HepG2 (cell line): ENCODE results near the gene NUTF2. TPM values are rescaled to one million over a fixed set of nuclear protein-coding genes. Genes with fewer than 3 reads are reported as not detected.
A peak's percentile ranks its signal among the peaks of the same experiment; 100 is the strongest.

Experiments used
- CREB1 ChIP-seq, 2 experiments: fragments of 450-650 bp in 1 of 2; IDR thresholded peaks; 2 replicates each; pipeline ENCODE4 v1.6.1; 2016 to 2017; ENCODE audit warnings: control low read depth in 1 of 2, mild to moderate bottlenecking in 1 of 2, missing compliant biosample characterization in 1 of 2, missing genetic modification characterization in 1 of 2
- CREBL2 ChIP-seq: sonication (generic); formaldehyde crosslinking; IDR thresholded peaks from 2 replicates; pipeline ENCODE4 v1.8.1; 2023; ENCODE audit warnings: missing genetic modification reagents, mild to moderate bottlenecking, borderline replicate concordance
- EP300 ChIP-seq, 3 experiments: sonication (generic) in 1 of 3; formaldehyde crosslinking in 1 of 3; IDR thresholded peaks; 2 replicates each; pipeline versions ENCODE4 v1.5.1 to v1.6.1; 2011 to 2020; ENCODE audit warnings: low read depth in 2 of 3, low read length in 2 of 3, borderline replicate concordance in 1 of 3, improper control_type of control experiment in 1 of 3, mild to moderate bottlenecking in 1 of 3, missing genetic modification reagents in 1 of 3, moderate library complexity in 1 of 3
- FOXP1 ChIP-seq, 2 experiments: fragments of 450-650 bp in 1 of 2; IDR thresholded peaks; 2 replicates each; pipeline ENCODE4 v1.6.1; 2017 to 2018; ENCODE audit warnings: antibody characterized with exemption in 1 of 2
- HDAC6 ChIP-seq: fragments of 200-600 bp; sonication (generic); IDR thresholded peaks from 2 replicates; pipeline ENCODE4 v1.7.0; 2017; ENCODE audit warnings: mild to moderate bottlenecking, antibody characterized with exemption, low read length, low read depth
- HES4 ChIP-seq: sonication (generic); formaldehyde crosslinking; IDR thresholded peaks from 2 replicates; pipeline ENCODE4 v1.9.0; 2021; ENCODE audit warnings: mild to moderate bottlenecking, missing genetic modification reagents, borderline replicate concordance
- MAFG ChIP-seq: sonication (generic); formaldehyde crosslinking; IDR thresholded peaks from 2 replicates; pipeline ENCODE4 v1.5.1; 2020; ENCODE audit warnings: mild to moderate bottlenecking, missing genetic modification reagents
- NCOA1 ChIP-seq: sonication (generic); formaldehyde crosslinking; IDR thresholded peaks from 2 replicates; pipeline ENCODE4 v1.9.0; 2021; ENCODE audit warnings: missing genetic modification reagents
- PHF8 ChIP-seq: sonication (generic); formaldehyde crosslinking; IDR thresholded peaks from 2 replicates; pipeline ENCODE4 v1.5.0; 2020; ENCODE audit warnings: missing genetic modification reagents
- SIN3B ChIP-seq: fragments of 150-350 bp; IDR thresholded peaks from 2 replicates; pipeline ENCODE4 v1.6.1; 2014; ENCODE audit warnings: low read length
- SUZ12 ChIP-seq: fragments of 150-350 bp; IDR thresholded peaks from 2 replicates; pipeline ENCODE4 v1.6.1; 2014; ENCODE audit warnings: low read depth, low read length
- TEAD2 ChIP-seq: sonication (generic); formaldehyde crosslinking; IDR thresholded peaks from 2 replicates; pipeline ENCODE4 v1.9.0; 2021; ENCODE audit warnings: missing genetic modification reagents
- THAP7 ChIP-seq: sonication (generic); formaldehyde crosslinking; IDR thresholded peaks from 2 replicates; pipeline ENCODE4 v1.8.1; 2023; ENCODE audit warnings: mild to moderate bottlenecking, missing genetic modification reagents
- TRIM22 ChIP-seq: fragments of 450-650 bp; IDR thresholded peaks from 2 replicates; pipeline ENCODE4 v1.6.1; 2017
- ZBTB39 ChIP-seq: sonication (generic); formaldehyde crosslinking; IDR thresholded peaks from 2 replicates; pipeline ENCODE4 v1.5.0; 2020; ENCODE audit warnings: missing genetic modification reagents
- ZC3H4 ChIP-seq: sonication (generic); formaldehyde crosslinking; IDR thresholded peaks from 2 replicates; pipeline ENCODE4 v1.4.0; 2020; ENCODE audit warnings: missing genetic modification reagents, borderline replicate concordance
- ZNF530 ChIP-seq: sonication (generic); formaldehyde crosslinking; IDR thresholded peaks from 2 replicates; pipeline ENCODE4 v1.5.0; 2020; ENCODE audit warnings: low read depth, mild to moderate bottlenecking, missing genetic modification reagents
- ZNF737 ChIP-seq: sonication (generic); formaldehyde crosslinking; IDR thresholded peaks from 2 replicates; pipeline ENCODE4 v1.5.0; 2020; ENCODE audit warnings: missing genetic modification reagents, mild to moderate bottlenecking, borderline replicate concordance
- ZNF784 ChIP-seq: sonication (generic); formaldehyde crosslinking; IDR thresholded peaks from 2 replicates; pipeline ENCODE4 v1.5.1; 2020; ENCODE audit warnings: missing genetic modification reagents, mild to moderate bottlenecking, borderline replicate concordance
- ZNF800 ChIP-seq: sonication (generic); formaldehyde crosslinking; IDR thresholded peaks from 2 replicates; pipeline ENCODE4 v1.4.0; 2020; ENCODE audit warnings: missing genetic modification reagents
- ZNF891 ChIP-seq: sonication (generic); formaldehyde crosslinking; IDR thresholded peaks from 2 replicates; pipeline ENCODE4 v1.5.0; 2020; ENCODE audit warnings: mild to moderate bottlenecking, missing genetic modification reagents
- polyA plus RNA-seq, 8 experiments: library from polyadenylated mRNA; depleted of rRNA in 3 of 8; stranded (reverse) in 7 of 8; unstranded in 1 of 8; fragments of >200 nt; fragmentation: Illumina TruSeq in 4 of 8; extraction: Trizol in 4 of 8; gene quantifications; 2 replicates each; pipeline versions ENCODE4 v1.2.1 to v1.2.3, GENCODE V29; 2011 to 2016; ENCODE audit warnings: low read depth in 4 of 8, missing spikeins in 1 of 8, mixed read lengths in 1 of 8; ENCODE audit not compliant: insufficient read depth in 1 of 8
- total RNA-seq, 5 experiments: library from RNA; depleted of rRNA; stranded (reverse); fragments of >200 nt; fragmentation: Illumina TruSeq; extraction: Trizol; gene quantifications; 2 replicates each; pipeline ENCODE4 v1.2.3, GENCODE V29; 2016; ENCODE audit warnings: low read depth in 1 of 5

The NUTF2 gene
- total and polyA plus RNA-seq, 2 of the 13 experiments (the other 11 are each of a cell fraction or from before 2014, with no cell fraction given): 168 to 214 TPM

- no peak for TF ChIP-seq THAP7 (CRISPR knock-in tag)
- TF ChIP-seq ZNF891: no peak; the same call in 1 of the 2 replicates
- TF ChIP-seq MAFG (CRISPR knock-in tag): no peak
- peak; percentile 94 for TF ChIP-seq PHF8 (CRISPR knock-in tag)
- no peak; the same call in 1 of the 2 replicates for TF ChIP-seq ZNF530 (CRISPR knock-in tag)
- TF ChIP-seq ZBTB39 (CRISPR knock-in tag): 0 out of 2 replicates have a peak, but pooled peaks have one; percentile 23
- TF ChIP-seq NCOA1 (CRISPR knock-in tag): no peak
- TF ChIP-seq FOXP1 (IDR thresholded peaks at IDR 0.05): no peak
- TF ChIP-seq FOXP1 (CRISPR knock-in tag; IDR thresholded peaks at IDR 0.05): no peak
- no peak for TF ChIP-seq ZC3H4 (CRISPR knock-in tag)
- TF ChIP-seq HES4 (CRISPR knock-in tag): peak; percentile 94
- peak; percentile 96 for TF ChIP-seq CREB1 (IDR thresholded peaks at IDR 0.05)
- TF ChIP-seq CREB1 (CRISPR knock-in tag; IDR thresholded peaks at IDR 0.05): peak; percentile 96
- 0 out of 2 replicates have a peak, but pooled peaks have one; percentile 13 for TF ChIP-seq SIN3B
- TF ChIP-seq EP300 (IDR thresholded peaks at IDR 0.05; ENCODE audit: low read depth in 2 of 2, low read length in 2 of 2): no peak
- TF ChIP-seq EP300 (CRISPR knock-in tag; IDR thresholded peaks at IDR 0.05; ENCODE audit: borderline replicate concordance): no peak
- TF ChIP-seq TEAD2 (CRISPR knock-in tag): peak; percentile 53; the same call in 1 of the 2 replicates
- no peak for TF ChIP-seq HDAC6
- TF ChIP-seq SUZ12: no peak
- TF ChIP-seq CREBL2 (CRISPR knock-in tag): no peak
- peak; percentile 53; the same call in 1 of the 2 replicates for TF ChIP-seq ZNF800 (CRISPR knock-in tag)
- TF ChIP-seq ZNF737 (CRISPR knock-in tag): no peak
- TF ChIP-seq TRIM22: no peak
- TF ChIP-seq ZNF784: peak; percentile 53; the same call in 1 of the 2 replicates
Observed at GRCh38 chr16:67892899-67893742, 46.4 kb downstream of the NUTF2 start, which contains the start of gene PSKH1 (continued).
